GM19467 (cell line): ENCODE measurements around the gene KANSL3.

Experiments
- ATAC-seq: cut with Tn5 transposase; IDR thresholded peaks from one replicate; pipeline ENCODE4 v1.9.1; 2021; ENCODE audit warnings: mild to moderate bottlenecking, moderate library complexity; ENCODE audit not compliant: unreplicated experiment

Gene KANSL3

DNA sequence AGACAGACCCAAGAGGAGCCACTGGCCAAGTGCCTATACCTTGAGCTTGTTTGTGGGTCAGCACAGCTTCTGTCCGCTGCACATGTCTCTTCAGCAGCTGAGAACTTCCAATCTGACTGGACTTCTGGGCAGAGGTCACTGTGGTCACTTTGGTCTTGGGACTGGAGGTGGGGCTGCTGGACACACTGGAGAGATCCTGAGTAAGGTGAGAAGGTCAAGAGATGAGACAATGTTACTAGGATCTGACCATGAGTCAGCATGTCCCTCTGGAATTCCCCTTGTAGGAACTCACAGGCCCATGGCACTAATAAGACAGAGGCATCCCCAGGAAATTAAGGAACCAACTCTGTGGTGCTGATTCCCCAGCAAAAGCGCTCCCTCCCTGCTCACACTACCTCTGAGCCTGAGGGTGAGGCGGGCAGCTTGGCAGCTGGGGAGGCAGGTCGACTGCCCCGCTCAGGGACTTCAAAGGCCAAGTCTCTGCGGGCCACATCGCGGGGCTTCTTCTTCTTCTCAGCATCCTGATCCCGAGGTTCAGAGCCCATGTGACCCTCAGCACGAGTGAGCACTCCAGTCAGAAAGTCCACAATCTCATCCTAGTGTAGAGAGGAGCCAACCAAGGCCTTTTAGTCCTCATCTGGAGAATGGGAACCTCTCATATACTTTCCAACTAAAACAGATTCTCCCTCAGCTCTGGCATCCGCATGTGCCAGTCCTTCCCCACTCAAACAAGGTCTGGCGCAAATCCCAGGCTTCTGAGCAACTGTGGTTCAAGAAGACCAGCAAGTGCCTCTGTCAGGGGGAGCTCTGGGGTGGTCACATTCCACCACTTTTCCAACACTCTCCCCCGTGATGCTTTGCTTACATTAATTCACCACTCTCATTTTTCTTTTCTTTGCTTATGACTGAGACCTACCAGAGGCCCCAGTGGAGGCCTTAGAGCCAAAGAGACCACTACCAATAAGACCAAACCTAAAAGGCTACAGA is 29.4 kb downstream of the KANSL3 start:
- no peak for ATAC-seq

DNA sequence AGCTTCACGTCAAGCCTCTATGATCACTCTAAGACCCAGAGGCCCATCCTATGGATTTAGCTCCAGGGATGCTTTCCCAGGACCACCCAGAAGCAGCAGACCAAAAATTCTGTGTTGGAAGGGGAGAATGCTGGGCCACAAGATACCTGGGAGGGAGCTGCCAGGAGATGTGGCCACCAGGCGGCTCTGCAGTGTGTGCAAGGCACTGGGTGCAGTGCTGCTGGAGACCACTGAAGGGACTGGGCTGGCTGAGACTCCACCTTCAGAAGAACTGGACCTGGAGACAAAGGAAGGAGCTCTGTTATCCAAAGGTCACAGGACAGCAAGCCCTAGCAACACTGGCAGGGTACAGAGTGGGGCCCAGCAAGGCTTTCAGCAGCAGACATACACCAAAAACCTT is 34.0 kb downstream of the KANSL3 start:
- ATAC-seq: no peak

GRCh38 chr2:96602330-96602823 is 35.7 kb downstream of the KANSL3 start:
- ATAC-seq: no peak

- ATAC-seq: no peak
Observed at GRCh38 chr2:96601382-96602292, 36.5 kb downstream of the KANSL3 start.

GRCh38 chr2:96599941-96600340 is 38.2 kb downstream of the KANSL3 start:
- no peak for ATAC-seq

- no peak for ATAC-seq
Observed at GRCh38 chr2:96596596-96596995, 41.5 kb downstream of the KANSL3 start.

DNA sequence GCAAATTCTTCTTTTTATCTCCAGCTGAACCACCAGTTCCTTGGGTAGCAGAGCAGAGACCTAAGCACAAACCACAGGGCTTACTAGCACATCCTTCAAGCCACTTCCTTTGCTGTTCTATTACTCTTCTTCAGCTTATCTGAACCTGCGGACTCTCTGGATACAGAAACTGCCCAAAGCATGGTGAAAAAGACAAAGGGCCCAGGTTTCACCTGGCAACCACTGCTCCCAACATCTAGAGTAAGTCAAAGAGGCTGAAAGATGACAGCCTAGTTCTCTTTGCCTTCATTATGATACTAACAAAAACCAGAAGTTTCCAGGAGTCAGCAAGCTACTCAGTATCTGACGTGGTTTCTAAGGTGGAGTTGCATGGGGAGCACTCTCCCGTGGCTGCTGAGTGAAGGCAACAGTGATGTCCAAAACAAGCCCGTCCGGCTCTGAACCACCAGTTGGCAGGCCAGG is 43.4 kb downstream of the KANSL3 start:
- ATAC-seq: no peak

GRCh38 chr2:96594282-96594681 is 43.8 kb downstream of the KANSL3 start:
- ATAC-seq: no peak

DNA sequence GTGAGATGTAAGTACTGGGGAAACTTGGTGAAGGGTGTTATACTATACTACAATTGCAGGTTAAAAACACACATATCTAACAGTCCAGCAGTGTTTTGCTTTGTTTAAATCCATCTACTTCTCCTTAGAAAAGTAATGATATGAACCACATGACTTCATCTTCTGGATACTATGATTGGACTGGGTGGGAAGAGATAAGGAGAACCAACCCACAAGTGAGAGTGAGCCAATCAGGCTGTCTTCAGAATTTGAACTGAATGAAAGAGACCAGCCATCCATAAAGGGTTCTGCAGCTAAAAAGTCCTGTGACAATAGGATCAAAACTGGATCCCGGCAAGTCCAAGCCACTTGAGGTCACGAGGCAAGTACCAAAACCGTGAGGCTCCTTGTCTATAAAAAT is 46.6 kb downstream of the KANSL3 start:
- ATAC-seq: no peak

- ATAC-seq: no peak
Observed at GRCh38 chr2:96591054-96591453, 47.1 kb downstream of the KANSL3 start.

DNA sequence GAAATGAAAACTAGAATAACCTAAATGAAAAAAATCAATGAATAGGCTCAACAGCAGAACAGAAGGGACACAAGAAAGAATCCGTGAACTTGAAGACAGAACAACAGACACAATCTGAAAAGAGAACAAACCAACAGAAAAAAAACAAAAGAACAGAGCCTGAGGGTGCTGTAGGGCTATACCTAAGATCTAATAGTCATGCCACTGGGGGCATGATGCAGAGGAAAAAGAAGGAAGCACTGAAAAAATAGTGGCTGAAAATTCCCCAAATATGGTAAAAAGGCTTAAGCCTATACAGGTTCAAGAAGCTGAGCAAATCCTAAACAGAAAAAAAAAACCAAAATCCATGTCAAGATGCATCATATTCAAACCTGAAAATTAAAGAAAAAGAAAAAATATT is 50.3 kb downstream of the KANSL3 start:
- no peak for ATAC-seq

DNA sequence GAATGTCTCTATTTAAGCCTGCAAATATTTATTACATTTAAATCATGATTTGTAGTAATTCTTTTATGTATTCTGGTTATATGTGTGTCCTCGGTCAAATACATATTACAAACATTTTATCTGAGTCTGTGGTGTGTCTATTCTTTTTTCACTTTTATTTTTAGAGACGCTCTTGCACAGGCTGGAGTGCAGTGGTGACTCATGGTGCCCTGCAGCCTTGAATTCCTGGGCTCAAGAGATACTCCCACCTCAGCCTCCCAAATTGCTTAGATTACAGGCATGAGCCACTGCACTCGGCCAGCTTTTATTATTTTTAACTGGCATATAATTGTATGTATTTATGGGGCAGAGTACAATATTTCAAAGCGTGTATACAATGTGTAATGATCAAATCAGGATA is 54.1 kb downstream of the KANSL3 start:
- ATAC-seq: no peak

DNA sequence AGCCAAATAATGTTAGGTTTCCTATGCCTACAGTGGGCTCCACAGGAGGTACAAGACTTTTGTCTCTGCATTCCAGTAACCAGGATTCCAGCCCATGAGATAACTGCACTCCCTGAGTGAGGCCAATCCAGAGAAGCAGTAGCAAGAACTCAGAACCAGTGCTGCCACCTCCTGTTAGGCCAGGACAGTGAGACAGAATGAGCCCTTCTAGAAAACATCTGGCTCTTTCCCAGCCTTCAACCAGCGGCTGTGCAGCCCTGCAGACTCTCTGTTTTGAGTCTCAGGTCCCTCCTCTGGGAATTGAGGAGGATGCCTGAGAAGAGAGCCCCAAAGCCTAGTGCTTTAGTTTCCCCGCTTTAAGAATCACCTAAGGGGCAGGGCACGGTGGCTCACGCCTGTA is 57.3 kb downstream of the KANSL3 start:
- no peak for ATAC-seq

DNA sequence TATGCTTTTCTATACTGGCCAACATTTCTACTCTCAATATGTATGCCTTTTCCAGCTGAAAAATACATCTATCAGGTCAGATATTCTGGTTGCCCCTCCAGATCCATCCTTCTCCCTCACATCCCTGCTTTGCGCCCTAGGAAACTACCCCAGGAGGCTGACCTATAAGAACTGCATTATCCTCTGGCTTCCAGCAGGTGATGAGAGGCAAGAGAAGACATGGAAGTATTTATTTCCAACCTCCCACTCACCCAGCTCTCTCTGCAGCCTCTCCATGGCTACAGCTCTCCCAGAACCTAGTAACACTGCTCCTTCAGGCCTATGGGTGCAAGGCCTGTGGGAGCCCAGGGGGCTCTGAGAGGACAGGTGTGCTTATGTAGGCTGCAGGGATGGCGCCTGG is 58.7 kb downstream of the KANSL3 start:
- ATAC-seq: no peak

DNA sequence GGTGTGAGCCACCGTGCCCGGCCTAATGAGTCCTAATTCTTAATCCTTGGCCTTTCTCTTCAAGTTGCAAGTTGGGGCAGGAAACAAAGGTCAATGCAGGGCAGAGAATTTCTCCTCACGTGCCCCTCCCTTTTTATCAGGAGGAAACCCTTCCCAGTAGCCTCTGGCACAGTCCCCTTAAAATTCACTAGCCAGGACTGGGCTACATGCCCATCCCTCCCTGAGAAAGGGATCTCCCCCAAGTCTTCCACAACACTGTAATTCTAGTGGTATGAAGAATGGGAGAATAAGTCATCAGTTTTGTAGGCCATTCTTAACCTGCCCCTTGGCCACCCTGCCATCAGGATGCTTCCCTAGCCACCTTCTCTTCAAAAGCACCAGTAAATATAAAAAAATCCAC is 59.4 kb downstream of the KANSL3 start:
- ATAC-seq: no peak

DNA sequence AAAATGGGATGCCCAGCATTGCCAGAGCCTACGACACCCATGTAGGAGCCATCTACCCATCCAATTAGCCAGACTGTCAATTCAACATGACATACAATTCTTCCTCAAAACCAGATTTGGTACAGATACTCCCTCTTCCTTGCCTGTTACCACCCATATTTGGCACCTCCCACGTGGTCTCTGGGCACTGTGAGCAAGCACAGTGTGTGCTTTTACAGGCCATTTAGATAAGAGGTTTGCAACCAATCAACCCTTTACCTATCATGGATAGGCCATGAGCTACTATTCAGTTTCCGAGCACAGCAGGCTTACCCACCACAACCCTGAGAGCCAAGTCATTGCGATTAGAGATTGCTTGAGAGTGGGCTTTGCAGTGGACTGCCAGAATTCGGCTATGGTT is 60.6 kb downstream of the KANSL3 start:
- no peak for ATAC-seq

GRCh38 chr2:96575785-96576456 is 62.2 kb downstream of the KANSL3 start:
- ATAC-seq: no peak

DNA sequence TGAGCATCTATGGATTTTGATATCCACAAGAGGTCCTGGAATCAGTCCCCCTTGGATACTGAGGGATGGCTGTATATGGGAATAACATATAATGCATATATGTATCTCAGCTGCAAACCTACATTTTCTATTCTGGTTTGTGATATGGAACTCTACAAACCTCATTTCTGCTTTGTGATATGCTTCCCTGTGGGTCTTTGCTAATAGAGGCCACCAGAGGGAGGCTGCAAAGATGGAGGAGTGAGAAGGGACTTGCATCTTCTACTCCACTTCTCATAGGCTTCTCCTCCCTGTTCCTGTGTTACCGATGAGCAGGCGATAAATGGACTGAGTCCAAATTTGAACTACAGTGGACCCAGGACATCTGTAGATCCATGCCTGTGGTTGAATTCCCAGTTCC is 63.7 kb downstream of the KANSL3 start:
- no peak for ATAC-seq

- no peak for ATAC-seq
Observed at GRCh38 chr2:96568094-96568493, 70.0 kb downstream of the KANSL3 start.

- no peak for ATAC-seq
Observed at GRCh38 chr2:96565111-96565510, 73.0 kb downstream of the KANSL3 start.

DNA sequence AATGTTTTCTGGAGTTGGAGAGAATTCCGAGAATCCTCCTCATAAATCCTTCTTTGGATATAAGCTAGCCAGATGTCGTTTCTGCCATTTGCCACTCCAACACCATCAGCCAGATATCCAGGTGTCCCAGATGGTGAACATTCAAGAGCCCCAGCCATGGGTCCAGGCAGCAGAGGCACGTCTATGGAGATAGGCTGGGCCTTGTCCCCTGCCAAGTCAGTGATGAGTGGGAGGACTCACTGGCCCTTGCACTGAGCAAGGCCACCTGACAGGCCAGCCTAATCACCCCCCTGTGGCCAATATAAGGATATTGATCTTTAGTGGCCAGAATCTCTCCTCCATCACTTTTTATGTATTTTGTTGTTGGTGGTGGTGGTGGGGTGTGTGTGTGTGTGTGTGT is 73.5 kb downstream of the KANSL3 start:
- ATAC-seq: no peak
